Stimulated activated CD4-positive, alpha-beta T cell treated with anti-CD3 and anti-CD28 coated beads, Interleukin-4, amount 100 ng/mL, for 24 hours (primary cell): ENCODE data around the gene HCFC1.

Experiments used
- DNase-seq: peaks from one replicate; pipeline ENCODE4 v3.0.0-alpha.2; 2020

HCFC1 gene

GRCh38 chrX:153937056-153937455 lies 34.6 kb downstream of the HCFC1 start:
- DNase-seq = no peak

GRCh38 chrX:153935326-153935851 lies 36.2 kb downstream of the HCFC1 start:
- DNase-seq = no peak

GRCh38 chrX:153934762-153935325 lies 36.8 kb downstream of the HCFC1 start, which contains the start of gene NAA10:
Gene NAA10 (minus strand): TSS chrX:153935037. CDS start chrX:153934904, 133 bp downstream.
- peak; percentile 52 for DNase-seq

- DNase-seq = no peak
Observed at GRCh38 chrX:153934148-153934761, 37.4 kb downstream of the HCFC1 start.

GRCh38 chrX:153933748-153934147 lies 37.9 kb downstream of the HCFC1 start:
- no peak for DNase-seq

GRCh38 chrX:153932220-153932915 lies 39.2 kb downstream of the HCFC1 start:
- no peak for DNase-seq

- no peak for DNase-seq
Observed at GRCh38 chrX:153931748-153932147, 39.9 kb downstream of the HCFC1 start.

- no peak for DNase-seq
Observed at GRCh38 chrX:153931151-153931550, 40.5 kb downstream of the HCFC1 start.

DNA sequence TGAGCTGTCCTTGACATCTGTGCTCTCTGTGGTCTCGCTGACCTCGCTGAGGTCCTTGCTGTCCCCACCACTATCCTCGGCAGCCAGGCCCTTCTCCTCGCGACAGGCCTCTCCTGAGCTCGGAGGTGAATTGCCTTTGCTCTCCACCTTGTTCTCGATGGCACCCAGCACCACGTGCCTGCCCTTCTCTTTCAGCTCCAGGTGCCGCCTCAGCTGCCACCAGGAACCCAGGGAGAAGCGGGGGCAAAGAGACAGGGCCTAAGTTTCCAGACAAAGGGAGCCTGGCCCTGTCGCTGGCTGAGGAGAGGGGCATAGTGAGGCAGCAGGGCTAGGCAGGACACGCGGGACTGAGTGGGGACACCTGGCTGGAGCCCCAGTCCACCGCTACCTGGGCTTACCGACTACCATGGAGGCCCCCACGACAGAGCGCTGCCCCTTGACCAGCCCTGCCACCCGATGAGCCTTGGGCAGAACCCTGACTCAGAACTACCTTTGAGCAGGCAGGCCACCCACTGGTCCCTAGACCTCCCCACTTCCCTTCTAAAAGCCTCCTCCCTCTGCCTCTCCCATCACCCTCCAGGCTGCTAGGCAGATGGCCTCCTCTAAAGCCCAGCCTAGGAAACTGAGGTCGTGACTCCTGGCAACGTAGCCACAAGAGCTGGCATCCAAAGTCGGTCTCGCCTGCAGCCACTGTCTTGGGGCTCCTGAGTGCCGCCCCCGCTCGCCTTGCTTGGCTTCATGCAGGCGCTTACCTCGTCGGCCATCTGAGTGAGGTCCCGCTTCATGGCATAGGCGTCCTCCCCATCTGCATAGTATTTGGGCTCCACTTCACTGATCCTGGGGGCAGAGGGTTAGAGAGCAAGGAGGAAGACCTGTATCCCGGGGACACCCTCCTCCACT lies 41.4 kb downstream of the HCFC1 start:
- DNase-seq = no peak

GRCh38 chrX:153929576-153929975 lies 42.0 kb downstream of the HCFC1 start:
- DNase-seq = no peak

DNA sequence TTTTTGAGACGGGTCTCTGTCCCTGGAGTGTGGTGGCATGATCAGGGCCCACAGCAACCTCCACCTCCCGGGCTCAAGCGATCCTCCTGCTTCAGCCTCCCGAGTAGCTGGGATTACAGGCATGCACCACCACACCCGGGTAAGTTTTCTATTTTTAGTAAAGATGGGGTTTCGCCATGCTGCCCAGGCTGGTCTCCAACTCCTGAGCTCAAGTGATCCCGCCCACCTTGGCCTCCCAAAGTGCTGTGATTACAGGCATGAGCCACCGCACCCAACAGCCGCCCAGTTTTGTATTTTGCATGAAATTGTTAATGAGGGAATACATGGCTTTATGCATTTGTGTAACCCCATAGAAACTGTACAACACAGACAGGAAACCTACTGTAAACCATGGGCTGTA lies 42.8 kb downstream of the HCFC1 start:
- DNase-seq = no peak

GRCh38 chrX:153927922-153928760 lies 43.5 kb downstream of the HCFC1 start:
- peak; percentile 90 for DNase-seq

GRCh38 chrX:153927672-153927921 lies 44.0 kb downstream of the HCFC1 start:
- DNase-seq = no peak

- peak; percentile 70 for DNase-seq
Observed at GRCh38 chrX:153926858-153927671, 44.6 kb downstream of the HCFC1 start.

DNA sequence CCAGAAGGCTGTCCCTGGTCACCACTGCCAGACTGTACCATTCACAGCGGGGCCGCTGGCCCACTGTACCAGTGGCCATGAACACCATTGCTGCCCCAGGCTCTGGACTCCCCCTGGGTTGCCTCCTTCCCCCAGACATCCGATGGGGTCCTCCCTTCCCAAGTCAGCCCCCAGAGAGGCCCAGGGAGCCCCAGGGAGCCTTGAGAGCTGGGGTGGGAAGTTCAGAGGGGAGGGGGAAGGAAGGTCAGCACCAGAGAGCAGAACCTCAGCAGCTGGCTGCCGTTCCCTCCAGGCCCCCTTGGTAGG lies 45.1 kb downstream of the HCFC1 start:
- DNase-seq = no peak

- DNase-seq = peak; percentile 41
Observed at GRCh38 chrX:153925739-153926551, 45.7 kb downstream of the HCFC1 start, which contains the start of gene ARHGAP4. Gene ARHGAP4 (minus strand): TSS chrX:153926264. CDS start chrX:153926202, 62 bp downstream.

DNA sequence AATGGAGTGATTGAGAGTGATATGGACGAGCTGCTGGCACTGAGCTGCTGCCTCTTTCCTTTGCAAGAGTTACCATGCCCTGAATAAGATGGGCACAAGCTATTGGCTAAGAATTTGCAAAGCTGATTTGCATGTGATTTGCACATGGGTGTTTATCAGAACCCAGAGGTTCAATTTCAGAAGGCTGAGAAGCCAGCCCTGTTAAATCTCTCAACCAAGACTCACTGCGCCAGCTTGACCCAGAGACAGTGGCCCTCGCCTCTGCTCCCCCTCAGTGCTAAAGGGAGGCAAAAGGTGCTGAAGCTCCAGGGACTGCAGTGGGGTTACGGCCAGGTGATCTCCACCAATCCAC lies 46.3 kb downstream of the HCFC1 start:
- DNase-seq = no peak

- peak; percentile 38 for DNase-seq
Observed at GRCh38 chrX:153924149-153924861, 47.3 kb downstream of the HCFC1 start.

DNA sequence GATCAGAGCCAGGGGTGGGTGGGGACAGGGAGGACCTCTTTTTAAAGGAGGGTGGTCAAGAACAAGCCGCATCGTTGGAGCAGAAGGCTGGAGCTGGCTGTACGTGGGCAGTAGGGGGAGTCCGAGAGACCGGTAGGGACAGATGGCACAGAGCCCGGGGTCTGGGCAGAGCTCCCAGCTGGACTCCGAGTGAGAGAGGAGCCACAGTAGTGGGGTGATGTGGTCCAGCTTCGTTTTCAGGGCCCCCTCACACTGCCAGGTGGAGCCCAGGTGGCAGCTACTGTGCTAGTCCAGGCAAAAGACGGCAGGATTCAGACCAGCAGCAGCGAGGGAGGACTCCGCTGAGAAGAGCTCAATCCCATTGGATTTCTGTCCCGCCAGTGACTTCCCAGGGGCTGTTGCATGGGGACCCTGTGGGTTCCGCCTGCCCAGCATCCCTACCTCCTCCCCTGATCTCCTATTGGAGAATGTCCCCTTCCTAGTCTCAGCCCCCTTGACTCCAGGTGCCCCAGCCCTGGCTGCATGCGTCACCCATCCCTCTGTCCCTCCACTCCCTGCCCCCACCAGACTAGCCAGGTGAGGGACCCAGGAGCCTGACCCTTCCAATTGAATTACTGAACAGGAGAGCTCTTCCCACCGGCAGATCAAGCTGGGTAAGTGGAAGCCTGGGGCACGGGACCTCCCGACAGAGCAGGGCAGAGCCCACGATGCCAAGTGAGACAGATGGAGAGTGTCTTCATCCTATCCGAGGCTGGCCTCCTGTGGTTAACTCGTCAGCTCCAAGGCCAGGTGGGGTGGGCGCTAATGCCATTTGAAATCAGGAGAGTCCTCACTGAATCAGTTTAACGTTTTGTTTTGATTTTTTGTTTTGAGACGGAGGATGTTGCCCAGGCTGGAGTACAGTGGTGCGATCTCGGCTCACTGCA lies 48.4 kb downstream of the HCFC1 start:
- DNase-seq = no peak
